GM21447 (cell line): ENCODE measurements around the gene DDN.
A peak's percentile ranks its signal among the peaks of the same experiment; 100 is the strongest.

Experiments used
- ATAC-seq: cut with Tn5 transposase; IDR thresholded peaks from one replicate; pipeline ENCODE4 v1.9.1; 2021; ENCODE audit not compliant: unreplicated experiment

The DDN gene

GRCh38 chr12:49015196-49015595 lies 16.0 kb upstream of the DDN start:
- no peak for ATAC-seq

GRCh38 chr12:49014547-49014946 lies 15.4 kb upstream of the DDN start:
- no peak for ATAC-seq

GRCh38 chr12:49013428-49013827 lies 14.3 kb upstream of the DDN start:
- no peak for ATAC-seq

GRCh38 chr12:49012739-49013138 lies 13.6 kb upstream of the DDN start:
- ATAC-seq = no peak

- no peak for ATAC-seq
Observed at GRCh38 chr12:49010092-49010668, 11.0 kb upstream of the DDN start.

GRCh38 chr12:49008943-49009342 lies 9.8 kb upstream of the DDN start:
- ATAC-seq = no peak

GRCh38 chr12:49000346-49000745 lies 1.2 kb upstream of the DDN start:
- ATAC-seq = no peak

GRCh38 chr12:48998497-48999353 lies 450 bp downstream of the DDN start:
- peak; percentile 14 for ATAC-seq

- ATAC-seq = peak; percentile 39
Observed at GRCh38 chr12:48997719-48998496, 1.3 kb downstream of the DDN start.

- no peak for ATAC-seq
Observed at GRCh38 chr12:48996794-48997718, 2.1 kb downstream of the DDN start.

- ATAC-seq = no peak
Observed at GRCh38 chr12:48995086-48995879, 3.9 kb downstream of the DDN start.

- no peak for ATAC-seq
Observed at GRCh38 chr12:48994224-48995085, 4.7 kb downstream of the DDN start.

- ATAC-seq = no peak
Observed at GRCh38 chr12:48993787-48994186, 5.4 kb downstream of the DDN start.

- no peak for ATAC-seq
Observed at GRCh38 chr12:48991247-48992050, 7.7 kb downstream of the DDN start.

GRCh38 chr12:48990552-48990951 lies 8.6 kb downstream of the DDN start:
- ATAC-seq = no peak

- ATAC-seq = no peak
Observed at GRCh38 chr12:48988030-48988649, 11.0 kb downstream of the DDN start.

GRCh38 chr12:48986720-48987291 lies 12.4 kb downstream of the DDN start:
- no peak for ATAC-seq
